Measurements from ENCODE around the gene TUBA3C.
"Not testable (repeated sequence)": the region's sequence is repeated elsewhere in the genome, so short reads cannot be mapped to it uniquely, and the experiment has no call there.

TUBA3C gene

GRCh38 chr13:19182536-19182935, 912 bp upstream of the TUBA3C start:
- no peak for TF ChIP-seq CTCF (IDR thresholded peaks at IDR 0.05; ENCODE audit: borderline replicate concordance, insufficient read depth, low read depth, low read length)
- no peak overlapping the region for H3K4me3 ChIP-seq (ENCODE audit: low read depth, low read length)

- H3K4me3 ChIP-seq (ENCODE audit: low read depth, low read length) = no peak overlapping the region
- no peak for TF ChIP-seq CTCF (IDR thresholded peaks at IDR 0.05; ENCODE audit: borderline replicate concordance, insufficient read depth, low read depth, low read length)
Measured at GRCh38 chr13:19181021-19181620, 503 bp downstream of the TUBA3C start.

GRCh38 chr13:19179916-19180315, 1.7 kb downstream of the TUBA3C start:
- H3K4me3 ChIP-seq (ENCODE audit: low read depth, low read length) = no peak overlapping the region
- TF ChIP-seq CTCF (IDR thresholded peaks at IDR 0.05; ENCODE audit: borderline replicate concordance, insufficient read depth, low read depth, low read length) = no peak

GRCh38 chr13:19178901-19179593, 2.6 kb downstream of the TUBA3C start:
- no peak for TF ChIP-seq CTCF (IDR thresholded peaks at IDR 0.05; ENCODE audit: borderline replicate concordance, insufficient read depth, low read depth, low read length)
- H3K4me3 ChIP-seq (ENCODE audit: low read depth, low read length) = no peak overlapping the region

GRCh38 chr13:19176981-19177776, 4.4 kb downstream of the TUBA3C start:
- not testable (repeated sequence) for H3K4me3 ChIP-seq (ENCODE audit: low read depth, low read length)

GRCh38 chr13:19173752-19174151, 7.9 kb downstream of the TUBA3C start:
- H3K4me3 ChIP-seq (ENCODE audit: low read depth, low read length) = no peak overlapping the region
- TF ChIP-seq CTCF (IDR thresholded peaks at IDR 0.05; ENCODE audit: borderline replicate concordance, insufficient read depth, low read depth, low read length) = no peak

- TF ChIP-seq CTCF (IDR thresholded peaks at IDR 0.05; ENCODE audit: borderline replicate concordance, insufficient read depth, low read depth, low read length) = no peak
- H3K4me3 ChIP-seq (ENCODE audit: low read depth, low read length) = no peak overlapping the region
Measured at GRCh38 chr13:19172647-19173030, 9.0 kb downstream of the TUBA3C start.
